Left renal pelvis (tissue), 4 donors: ENCODE results near the gene NDC1. TPM values are rescaled to one million over a fixed set of nuclear protein-coding genes. Genes with fewer than 3 reads are reported as not detected.

Source experiments
- DNase-seq, 4 donors: peaks; one replicate each; pipeline ENCODE4 v3.0.0-alpha.2; 2013; ENCODE audit warnings: low read depth in 4 of 4, low spot score in 3 of 4
- polyA plus RNA-seq, 4 donors: library from polyadenylated mRNA; unstranded; fragments of 120-200 nt; gene quantifications; one replicate each; pipeline ENCODE4 v1.2.1, GENCODE V29; 2013; ENCODE audit not compliant: insufficient read length in 4 of 4

Gene NDC1
- polyA plus RNA-seq, 4 donors, result 24.3 to 35.0 (median 29.7) TPM

GRCh38 chr1:53733447-53733931 is 104.6 kb downstream of the NDC1 start:
- no peak for DNase-seq

- DNase-seq, result no peak
Measured at GRCh38 chr1:53732912-53733317, 105.2 kb downstream of the NDC1 start.

- DNase-seq, result no peak
Measured at GRCh38 chr1:53732409-53732808, 105.7 kb downstream of the NDC1 start.

GRCh38 chr1:53731779-53732305 is 106.3 kb downstream of the NDC1 start:
- DNase-seq, result no peak

GRCh38 chr1:53731043-53731600 is 107.0 kb downstream of the NDC1 start:
- DNase-seq, result no peak

GRCh38 chr1:53730224-53730865 is 107.8 kb downstream of the NDC1 start:
- no peak for DNase-seq

GRCh38 chr1:53729456-53730223 is 108.5 kb downstream of the NDC1 start:
- DNase-seq, result no peak

- no peak for DNase-seq
Measured at GRCh38 chr1:53728702-53729455, 109.2 kb downstream of the NDC1 start.

GRCh38 chr1:53728196-53728595 is 109.9 kb downstream of the NDC1 start:
- no peak for DNase-seq

- no peak for DNase-seq
Measured at GRCh38 chr1:53727461-53728092, 110.5 kb downstream of the NDC1 start.

GRCh38 chr1:53726009-53726600 is 112.0 kb downstream of the NDC1 start:
- no peak for DNase-seq

- no peak for DNase-seq
Measured at GRCh38 chr1:53725238-53725689, 112.8 kb downstream of the NDC1 start.

GRCh38 chr1:53722025-53722424 is 116.1 kb downstream of the NDC1 start:
- no peak for DNase-seq

- no peak for DNase-seq
Measured at GRCh38 chr1:53721088-53721487, 117.0 kb downstream of the NDC1 start.

- no peak for DNase-seq
Measured at GRCh38 chr1:53719469-53719868, 118.6 kb downstream of the NDC1 start.

GRCh38 chr1:53718443-53718842 is 119.7 kb downstream of the NDC1 start:
- no peak for DNase-seq

GRCh38 chr1:53717025-53717804 is 120.9 kb downstream of the NDC1 start:
- DNase-seq, result no peak

GRCh38 chr1:53716150-53716549 is 121.9 kb downstream of the NDC1 start:
- no peak for DNase-seq

- DNase-seq, result no peak
Measured at GRCh38 chr1:53715478-53715877, 122.6 kb downstream of the NDC1 start.
